Activated effector memory CD4-positive, alpha-beta T cell treated with Interleukin-2 at 50 U/mL for 16 hours (primary cell): ENCODE results near the gene LRCH3.
"Not testable (repeated sequence)": the region's sequence is repeated elsewhere in the genome, so short reads cannot be mapped to it uniquely, and the experiment has no call there.

ENCODE experiments used
- DNase-seq: peaks from one replicate; pipeline ENCODE4 v3.0.0-alpha.2; 2020

LRCH3 gene

GRCh38 chr3:197889204-197889930 lies 98.3 kb downstream of the LRCH3 start:
- DNase-seq: no peak

- no peak for DNase-seq
Observed at GRCh38 chr3:197890693-197891092, 99.6 kb downstream of the LRCH3 start.

- DNase-seq: no peak
Observed at GRCh38 chr3:197892162-197892561, 101.1 kb downstream of the LRCH3 start.

- DNase-seq: no peak
Observed at GRCh38 chr3:197896421-197896820, 105.4 kb downstream of the LRCH3 start.

GRCh38 chr3:197899833-197900478 lies 108.9 kb downstream of the LRCH3 start:
- DNase-seq: no peak

- no peak for DNase-seq
Observed at GRCh38 chr3:197901626-197902025, 110.6 kb downstream of the LRCH3 start.

- DNase-seq: peak; percentile 50
Observed at GRCh38 chr3:197906023-197906849, 115.2 kb downstream of the LRCH3 start.

GRCh38 chr3:197906850-197907187 lies 115.8 kb downstream of the LRCH3 start:
- no peak for DNase-seq

- DNase-seq: no peak
Observed at GRCh38 chr3:197907196-197907595, 116.1 kb downstream of the LRCH3 start.

GRCh38 chr3:197908550-197908949 lies 117.5 kb downstream of the LRCH3 start:
- DNase-seq: not testable (repeated sequence)

- no peak for DNase-seq
Observed at GRCh38 chr3:197908957-197909701, 118.1 kb downstream of the LRCH3 start.

GRCh38 chr3:197912741-197913476 lies 121.9 kb downstream of the LRCH3 start:
- no peak for DNase-seq

GRCh38 chr3:197913641-197914380 lies 122.8 kb downstream of the LRCH3 start:
- no peak for DNase-seq

GRCh38 chr3:197921429-197922275 lies 130.6 kb downstream of the LRCH3 start:
- DNase-seq: not testable (repeated sequence)

- DNase-seq: no peak
Observed at GRCh38 chr3:197926418-197926817, 135.4 kb downstream of the LRCH3 start.

- not testable (repeated sequence) for DNase-seq
Observed at GRCh38 chr3:197927578-197927977, 136.5 kb downstream of the LRCH3 start.

- DNase-seq: no peak
Observed at GRCh38 chr3:197936819-197937384, 145.8 kb downstream of the LRCH3 start.
